GM19099 (cell line): ENCODE results near the gene RBFOX2.

Source experiments
- POLR2A ChIP-seq: IDR thresholded peaks from 3 replicates; pipeline ENCODE4 v1.6.1; 2011; ENCODE audit warnings: low read depth; ENCODE audit not compliant: insufficient read length; ENCODE audit errors: extremely low read depth

Gene RBFOX2

DNA sequence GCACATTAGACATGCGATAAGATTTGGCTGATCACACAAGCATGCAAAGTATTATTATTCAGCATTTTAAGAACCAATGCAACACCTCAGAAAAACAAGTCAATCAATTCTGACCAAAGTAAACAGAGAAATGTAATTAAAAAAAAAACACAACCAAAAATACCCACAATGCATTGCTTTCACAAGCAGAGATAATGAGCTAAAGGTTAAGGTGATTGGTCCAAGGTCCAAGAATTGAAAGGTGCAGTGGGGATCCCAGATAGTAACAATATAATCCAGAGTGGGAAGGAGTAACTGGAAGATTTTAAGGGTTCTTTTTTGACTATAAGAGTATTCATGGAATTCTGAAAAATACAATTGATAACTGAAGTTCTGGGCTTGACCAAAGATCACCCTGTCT lies 271.9 kb downstream of the RBFOX2 start:
- no peak for TF ChIP-seq POLR2A

DNA sequence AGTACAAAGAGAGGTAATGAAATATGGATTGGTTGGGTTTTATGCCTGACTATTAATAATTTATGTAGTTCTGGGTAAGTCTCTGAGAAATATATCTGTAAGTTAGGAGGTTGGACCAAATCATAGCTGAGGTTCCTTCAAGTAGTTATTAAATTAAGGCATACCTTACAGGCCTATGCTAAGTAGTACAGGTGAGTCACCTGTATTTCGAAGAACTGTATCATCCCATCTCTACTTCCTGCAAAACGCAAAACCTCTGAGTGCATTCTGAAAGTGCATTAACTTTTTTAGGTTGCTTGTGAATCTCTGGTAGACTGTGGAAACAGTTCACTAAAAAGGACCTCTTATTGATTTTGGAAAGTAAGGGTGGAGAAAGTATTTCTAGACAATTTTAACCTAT lies 273.9 kb downstream of the RBFOX2 start:
- TF ChIP-seq POLR2A = no peak

DNA sequence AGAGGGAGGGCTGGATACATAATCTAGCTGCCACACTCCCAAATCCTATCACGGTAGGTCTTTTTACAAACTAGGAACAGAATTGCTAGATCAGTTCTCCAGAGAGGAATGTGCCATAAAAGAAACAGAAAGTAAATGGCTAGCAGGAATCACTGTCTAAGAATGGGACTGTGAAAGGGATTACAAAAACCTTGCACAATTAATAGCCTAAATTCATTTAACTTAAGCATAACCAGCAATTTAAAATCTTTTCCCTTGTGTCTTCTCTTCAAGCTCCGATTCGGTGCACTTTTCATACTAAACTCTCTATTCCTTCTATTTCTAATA lies 275.8 kb downstream of the RBFOX2 start:
- no peak for TF ChIP-seq POLR2A

DNA sequence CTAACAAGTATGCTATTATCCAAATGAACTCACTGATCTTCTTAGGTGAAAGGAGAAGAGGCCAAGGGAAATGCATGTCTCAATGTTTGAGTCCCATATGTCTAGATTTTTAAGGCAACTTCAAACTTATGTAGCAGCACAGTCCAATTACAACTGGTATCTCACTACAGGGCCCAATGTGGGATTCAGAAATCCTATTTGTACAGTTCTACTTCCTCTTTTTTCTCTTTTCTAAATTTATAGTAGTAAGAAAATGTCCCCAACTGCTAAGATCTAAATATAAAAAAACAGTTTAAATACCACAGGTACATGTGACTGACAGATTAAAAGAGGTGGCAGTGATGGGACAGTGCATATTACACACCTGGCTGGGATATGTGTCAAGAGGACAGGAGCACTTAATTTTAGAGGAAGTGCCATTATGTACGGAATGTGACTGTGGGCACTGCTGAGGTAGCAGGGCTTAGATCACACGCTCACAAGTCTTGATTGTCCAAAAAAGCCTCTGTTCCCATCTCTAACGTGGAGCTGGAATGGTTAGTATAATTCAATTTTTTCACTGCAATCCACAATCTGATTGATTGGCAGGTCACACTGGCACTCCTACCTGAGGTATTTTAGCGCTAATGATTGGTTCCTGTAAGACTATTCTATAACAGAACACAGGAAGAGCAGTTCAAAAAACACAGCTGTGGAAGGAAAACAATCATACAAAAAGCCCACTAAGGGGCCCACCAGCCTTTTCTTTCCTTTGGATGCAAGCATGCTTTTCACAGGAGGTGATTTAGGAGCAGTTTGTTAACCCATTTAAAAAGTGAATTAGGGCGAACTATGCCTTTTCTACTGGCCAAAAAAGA lies 276.4 kb downstream of the RBFOX2 start:
- no peak for TF ChIP-seq POLR2A

DNA sequence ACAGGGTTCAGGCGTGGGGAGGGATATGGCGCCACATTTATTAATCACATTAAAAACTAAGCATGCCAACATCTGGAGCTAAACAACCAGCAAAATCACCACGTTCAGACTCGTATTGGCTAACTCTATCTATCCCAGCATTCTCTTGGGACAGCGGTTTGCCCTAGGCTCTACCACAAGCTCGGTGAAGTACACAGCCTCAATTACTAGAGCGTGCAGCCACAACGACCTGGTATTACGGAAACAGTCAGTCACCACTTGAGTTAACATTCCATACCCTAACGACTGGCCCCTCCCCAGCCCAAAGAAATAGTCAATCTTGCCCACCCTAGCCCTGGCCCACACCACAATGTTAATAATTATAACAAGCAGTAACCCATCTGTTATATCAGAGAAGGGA lies 278.8 kb downstream of the RBFOX2 start:
- TF ChIP-seq POLR2A = no peak

DNA sequence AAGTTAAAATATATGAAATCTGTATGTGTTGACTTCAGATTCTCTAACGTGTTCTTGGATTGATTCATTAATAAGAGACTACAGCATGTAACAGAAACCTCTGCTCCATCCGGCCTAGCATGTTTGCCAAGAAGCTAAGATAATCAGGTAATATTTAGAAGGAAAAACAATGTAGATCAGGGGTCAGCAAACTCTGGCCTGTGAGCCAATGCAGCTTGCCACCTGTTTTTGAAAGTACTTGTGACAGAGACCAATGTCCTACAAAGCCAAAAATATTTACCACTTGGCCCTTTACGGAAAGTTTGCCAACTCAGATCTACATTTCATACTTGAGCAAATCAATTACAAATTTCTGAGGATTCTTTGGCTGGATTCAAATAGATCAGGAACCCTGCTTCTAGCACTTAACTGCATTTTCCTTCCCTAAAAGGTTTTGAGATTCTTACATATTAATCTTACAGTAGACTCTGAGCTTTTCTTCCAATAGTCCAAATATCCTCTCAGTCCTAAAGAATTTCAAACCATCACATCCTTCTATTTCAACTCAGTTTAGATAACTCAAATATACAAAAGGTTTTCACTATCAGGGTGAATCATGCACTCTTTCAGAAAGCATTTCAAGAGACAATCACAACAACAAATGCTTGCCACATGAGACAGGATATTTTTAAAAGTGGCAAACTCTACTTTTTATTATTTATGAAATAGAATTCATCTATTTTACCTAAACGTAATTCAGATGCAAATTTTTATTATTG lies 281.5 kb downstream of the RBFOX2 start:
- TF ChIP-seq POLR2A = no peak

DNA sequence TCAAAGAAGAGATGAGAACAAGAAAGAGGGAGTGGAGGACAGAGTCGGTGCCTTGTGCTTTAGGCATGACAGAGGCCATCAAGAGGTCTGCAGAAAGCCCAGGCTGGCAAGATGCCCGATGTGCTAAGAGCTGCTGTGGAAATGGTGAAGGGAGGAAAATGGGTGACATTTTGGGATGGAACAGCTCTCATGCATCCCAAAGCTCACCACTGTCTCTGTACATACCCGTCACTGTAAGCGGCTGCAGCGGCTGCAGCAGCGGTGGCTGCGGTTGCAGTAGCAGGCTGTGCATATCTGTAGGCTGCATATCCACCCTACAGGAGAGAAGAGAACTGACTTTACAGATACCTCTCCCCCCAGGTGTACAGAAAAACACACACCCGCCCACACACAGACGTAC lies 282.4 kb downstream of the RBFOX2 start:
- no peak for TF ChIP-seq POLR2A

DNA sequence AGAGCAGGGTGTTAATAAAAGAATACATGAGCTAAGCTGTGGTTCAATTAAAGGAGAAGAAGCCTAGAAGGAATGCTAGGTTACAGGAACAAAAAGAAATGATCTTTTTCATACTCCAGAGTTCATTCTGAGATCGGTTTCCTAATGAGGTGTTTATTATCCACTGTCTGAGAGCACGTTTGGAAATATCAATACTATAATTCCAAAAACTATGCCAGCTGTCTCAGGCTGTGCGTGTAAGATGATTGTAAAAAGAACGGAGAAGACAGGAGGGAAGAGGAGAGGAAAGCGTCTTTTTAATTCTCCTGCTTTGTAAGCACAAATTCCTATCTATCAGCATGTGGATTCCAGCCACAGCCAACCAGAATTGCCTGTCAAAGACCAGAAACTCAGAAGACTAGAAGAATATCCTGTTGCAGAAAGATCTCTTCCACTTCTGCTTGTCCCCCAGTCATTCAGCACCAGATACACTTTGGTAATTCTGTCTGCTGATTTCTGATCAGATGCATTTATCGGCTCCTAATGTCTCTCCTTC lies 285.2 kb downstream of the RBFOX2 start:
- no peak for TF ChIP-seq POLR2A

DNA sequence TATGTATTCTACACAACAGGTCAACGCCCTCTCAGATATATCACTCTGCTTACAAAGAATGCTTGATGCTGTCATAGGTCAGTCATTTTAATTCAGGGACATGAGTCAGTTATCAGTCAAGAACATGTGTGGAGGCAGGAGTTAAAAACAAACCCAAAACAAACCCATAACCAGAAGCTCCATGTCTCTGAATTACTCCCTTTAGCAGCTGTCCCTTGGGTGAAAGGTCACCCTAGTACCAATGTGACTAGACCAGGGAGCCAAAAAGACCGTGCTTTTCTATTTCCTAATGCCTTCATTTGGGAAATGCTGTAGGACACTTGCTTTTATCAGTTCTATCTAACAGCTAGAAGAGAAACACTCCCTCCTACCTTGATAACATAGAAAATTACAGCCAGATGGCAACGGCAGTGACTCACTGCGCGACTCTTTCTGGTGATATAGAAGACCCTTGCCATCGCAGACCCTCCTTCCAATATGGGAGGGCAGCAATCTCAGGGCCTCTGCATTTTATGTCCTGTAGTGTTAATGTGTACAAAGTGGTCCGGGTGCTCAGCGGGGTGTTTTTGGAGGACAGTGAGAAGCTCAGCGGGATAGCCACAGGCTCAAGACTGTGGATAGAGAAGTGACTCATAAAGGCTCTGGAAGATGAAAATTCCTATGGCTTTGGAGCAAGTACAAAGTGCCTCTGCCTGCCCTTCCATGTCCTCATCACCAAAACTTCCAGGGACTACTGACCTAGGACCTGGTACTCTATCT lies 286.1 kb downstream of the RBFOX2 start:
- TF ChIP-seq POLR2A = no peak

DNA sequence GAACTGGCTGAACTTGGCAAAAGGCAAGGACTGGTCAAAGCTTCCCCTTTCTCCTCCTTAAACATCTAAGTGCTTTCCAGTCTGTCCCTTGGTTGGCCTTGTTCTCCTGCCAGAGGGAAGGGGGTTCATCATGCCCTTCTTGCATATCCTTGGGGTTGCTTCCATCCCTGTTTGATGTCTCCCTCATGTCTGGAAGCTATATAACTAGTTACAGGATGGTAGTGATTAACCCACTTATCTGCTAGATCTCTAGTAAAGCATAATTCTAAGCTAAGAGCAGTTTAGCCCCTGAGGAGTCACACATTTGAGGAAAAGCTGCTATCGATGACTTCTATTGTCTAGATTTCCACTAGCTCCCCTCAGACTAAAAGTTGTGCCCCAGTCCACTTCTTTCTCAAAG lies 288.0 kb downstream of the RBFOX2 start:
- no peak for TF ChIP-seq POLR2A

DNA sequence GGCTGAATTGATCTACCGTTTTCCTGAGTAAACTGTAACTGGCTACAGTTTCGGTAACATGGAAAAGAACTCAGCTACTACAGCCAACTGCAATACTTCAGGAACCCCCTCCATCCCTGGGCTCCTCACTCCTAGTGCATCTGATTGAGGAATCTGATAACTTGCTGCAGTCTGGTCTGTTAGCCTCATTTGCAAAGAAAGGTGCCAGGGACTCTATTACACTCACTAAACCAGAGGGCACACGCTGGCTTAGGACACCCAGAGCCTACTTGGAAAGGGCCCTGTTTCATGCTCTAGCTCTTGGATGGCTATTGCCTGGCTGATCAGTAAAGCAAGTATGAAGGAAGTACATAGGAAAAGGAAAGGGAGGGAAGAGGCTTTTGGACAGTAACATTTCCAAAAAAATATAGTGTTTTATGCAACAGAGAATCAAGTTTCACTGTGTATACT lies 288.7 kb downstream of the RBFOX2 start:
- TF ChIP-seq POLR2A = no peak

DNA sequence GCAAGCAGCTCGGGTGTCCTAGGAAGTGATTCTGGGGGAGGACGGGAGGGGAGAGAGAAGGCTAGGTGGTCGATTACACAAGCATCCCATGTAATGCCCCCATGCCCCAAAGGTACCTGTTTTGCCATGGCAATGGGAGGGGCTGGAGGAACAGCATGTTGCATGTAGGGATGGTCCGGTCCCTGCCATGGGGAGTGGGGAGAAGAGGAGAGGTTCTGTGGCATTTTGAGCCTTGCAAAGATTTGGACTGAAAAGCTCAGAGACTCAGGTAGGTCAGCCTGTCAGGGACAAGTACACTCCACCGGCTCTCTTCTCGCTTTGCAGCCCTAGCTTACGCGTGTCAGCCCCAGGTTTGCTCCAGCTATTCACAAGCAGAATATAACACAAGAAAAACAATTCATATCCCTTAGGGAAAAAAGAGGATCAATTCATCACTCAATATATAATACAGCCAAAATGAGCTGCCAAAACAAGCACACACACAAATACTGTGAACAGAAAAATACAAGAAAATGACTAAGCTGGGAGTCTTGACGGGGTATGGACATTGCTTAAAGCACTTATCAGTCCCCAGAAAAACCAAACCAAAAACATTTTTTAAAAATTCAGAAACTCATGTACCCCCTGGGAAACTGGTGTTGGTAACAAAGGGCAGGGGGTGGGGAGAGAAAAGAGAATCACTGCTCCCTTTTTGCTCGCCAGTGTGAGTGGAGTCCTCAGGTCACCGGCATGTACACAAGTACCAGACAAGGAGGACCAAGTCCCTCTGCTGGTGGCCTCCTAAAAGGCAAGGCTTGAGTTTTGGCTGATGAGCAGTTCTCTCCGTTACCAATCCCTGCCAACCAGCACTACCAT lies 289.3 kb downstream of the RBFOX2 start:
- TF ChIP-seq POLR2A = no peak

DNA sequence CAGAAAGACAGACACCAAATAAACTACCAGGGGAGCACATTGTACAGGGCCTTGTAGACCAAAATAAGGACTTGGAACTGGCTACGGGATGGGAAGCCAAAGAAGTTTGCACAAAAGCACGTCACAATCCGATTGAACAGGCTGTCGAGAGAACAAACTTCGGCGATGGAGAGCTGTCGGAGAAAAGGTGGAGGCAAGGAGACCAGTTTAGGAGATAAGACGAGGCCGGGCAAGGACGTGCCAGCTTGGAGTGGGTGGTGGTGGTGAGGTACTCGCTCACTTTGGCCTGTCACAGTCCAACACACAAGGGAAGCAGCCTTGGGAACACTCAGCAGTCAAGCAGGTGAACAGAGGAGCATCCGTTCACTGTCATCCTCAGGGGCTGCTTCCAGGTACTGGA lies 291.9 kb downstream of the RBFOX2 start:
- no peak for TF ChIP-seq POLR2A

DNA sequence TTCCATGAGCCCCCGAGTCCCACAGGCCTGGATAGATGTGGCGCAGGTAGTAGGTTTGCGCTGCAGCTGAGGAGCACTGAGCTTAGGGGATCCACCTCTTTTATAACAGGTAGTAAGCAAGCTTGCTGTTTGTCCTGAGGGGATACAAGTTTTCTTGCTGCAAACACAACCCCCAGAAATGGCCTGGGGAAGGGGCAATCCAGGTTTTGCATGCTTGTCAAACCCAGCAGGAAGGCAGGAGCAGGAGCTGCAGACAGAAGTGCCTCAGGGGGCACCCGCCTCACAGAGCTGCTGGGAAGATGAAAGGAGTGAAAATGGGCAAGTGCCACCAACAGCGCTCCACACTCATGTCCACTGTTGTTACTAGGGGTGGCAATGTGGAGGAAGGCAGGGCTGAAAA lies 292.5 kb downstream of the RBFOX2 start:
- TF ChIP-seq POLR2A = no peak
